ENCODE measurements around the gene SLC6A20.
"Not testable (repeated sequence)": the region's sequence is repeated elsewhere in the genome, so short reads cannot be mapped to it uniquely, and the experiment has no call there.

Gene SLC6A20

DNA sequence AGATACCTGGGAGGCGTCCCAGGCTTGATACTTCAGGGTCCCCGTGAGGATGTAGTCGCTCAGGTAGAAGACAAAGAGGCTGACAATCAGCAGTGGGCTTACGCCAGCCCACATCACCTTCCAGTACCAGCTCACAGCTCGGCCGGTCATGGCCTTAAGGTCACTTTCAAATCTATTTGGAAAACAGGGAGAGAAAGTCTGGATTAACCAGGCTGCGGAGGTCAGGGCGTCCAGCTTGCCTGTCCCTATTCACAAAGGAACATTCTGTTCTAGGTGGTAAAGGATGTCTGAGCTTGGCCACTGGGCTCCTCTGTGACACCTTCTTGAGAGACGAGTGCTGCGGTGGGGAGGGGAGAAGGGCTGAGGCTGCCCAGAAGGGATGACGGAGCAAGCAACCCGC lies 36.5 kb downstream of the SLC6A20 start:
- no peak for DNase-seq (ENCODE audit: low read depth in 2 of 2)

DNA sequence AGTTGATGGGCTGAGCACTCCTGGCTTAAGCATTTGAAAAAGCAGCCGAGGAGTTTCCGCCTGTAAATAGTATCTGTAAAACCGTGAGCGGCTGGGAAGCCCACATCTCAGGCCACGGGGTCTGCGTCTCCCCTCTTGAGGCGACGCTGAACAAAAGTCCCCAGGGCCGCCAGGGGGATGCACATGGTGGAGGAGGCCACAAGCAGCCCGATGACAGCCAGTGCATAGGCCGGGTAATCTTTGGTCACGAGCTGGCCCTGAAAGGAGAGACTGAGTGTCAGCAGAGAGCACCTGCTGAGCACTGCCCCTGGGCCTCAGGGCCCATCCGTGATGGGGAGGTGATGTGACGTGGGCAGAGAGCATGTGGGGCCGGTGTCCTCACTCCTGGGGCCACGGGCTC lies 37.5 kb downstream of the SLC6A20 start:
- no peak for DNase-seq (ENCODE audit: low read depth in 2 of 2)

DNA sequence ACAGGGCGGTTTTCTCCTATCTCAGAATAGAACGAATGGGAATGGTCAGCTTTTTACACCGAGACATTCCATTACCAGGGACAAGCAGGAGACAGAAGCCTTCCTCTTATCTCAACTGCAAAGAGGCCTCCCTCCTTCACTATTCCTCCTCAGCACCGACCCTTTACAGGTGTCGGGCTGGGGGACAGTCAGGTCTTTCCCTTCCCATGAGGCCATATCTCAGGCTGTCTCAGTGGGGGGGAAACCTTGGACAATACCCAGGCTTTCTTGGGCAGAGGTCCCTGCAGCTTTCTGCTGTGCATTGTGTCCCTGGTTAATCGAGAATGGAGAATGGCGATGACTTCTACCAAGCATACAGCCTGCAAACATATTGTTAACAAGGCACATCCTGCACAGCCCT lies 39.2 kb downstream of the SLC6A20 start:
- DNase-seq (ENCODE audit: low read depth in 2 of 2): not testable (repeated sequence)

DNA sequence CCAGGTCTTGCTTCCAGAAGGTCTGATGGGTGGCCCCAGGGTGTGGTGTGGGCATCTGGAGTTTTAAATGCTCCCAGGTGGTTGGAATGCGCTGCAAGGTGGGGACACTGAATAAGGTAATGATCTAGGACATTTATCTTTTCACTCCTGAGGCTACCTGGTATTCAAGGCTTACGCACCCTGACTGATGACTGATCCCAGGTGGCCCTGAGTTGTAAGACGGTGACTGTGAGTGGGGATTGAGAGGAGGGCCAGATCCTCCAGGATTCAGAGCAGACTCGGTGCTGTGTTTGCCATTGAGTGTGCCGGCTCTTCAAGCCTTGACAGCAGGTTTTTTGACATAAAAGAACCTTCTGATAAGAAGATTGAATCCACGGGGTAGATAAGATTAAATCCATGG lies 40.3 kb downstream of the SLC6A20 start:
- no peak for DNase-seq (ENCODE audit: low read depth in 2 of 2)

DNA sequence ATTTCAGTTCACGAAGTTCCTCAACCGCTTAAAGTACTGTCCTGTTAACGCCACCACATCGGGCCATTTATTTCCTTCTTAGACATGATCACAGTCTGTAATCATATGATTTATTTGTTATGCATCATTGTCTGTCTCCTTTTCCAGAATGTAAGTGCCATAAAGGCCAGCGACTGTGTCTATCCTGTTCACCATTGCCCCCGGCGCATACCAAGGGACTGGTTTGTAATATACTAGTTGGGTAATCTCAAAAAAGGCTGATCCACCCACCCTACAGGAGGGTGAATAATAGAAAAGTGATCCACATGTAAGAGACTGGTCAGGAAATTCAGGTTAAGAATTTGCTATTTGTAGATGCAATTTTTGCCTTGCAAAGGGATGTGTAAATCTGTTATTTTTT lies 41.9 kb downstream of the SLC6A20 start:
- DNase-seq (ENCODE audit: low read depth in 2 of 2): no peak

DNA sequence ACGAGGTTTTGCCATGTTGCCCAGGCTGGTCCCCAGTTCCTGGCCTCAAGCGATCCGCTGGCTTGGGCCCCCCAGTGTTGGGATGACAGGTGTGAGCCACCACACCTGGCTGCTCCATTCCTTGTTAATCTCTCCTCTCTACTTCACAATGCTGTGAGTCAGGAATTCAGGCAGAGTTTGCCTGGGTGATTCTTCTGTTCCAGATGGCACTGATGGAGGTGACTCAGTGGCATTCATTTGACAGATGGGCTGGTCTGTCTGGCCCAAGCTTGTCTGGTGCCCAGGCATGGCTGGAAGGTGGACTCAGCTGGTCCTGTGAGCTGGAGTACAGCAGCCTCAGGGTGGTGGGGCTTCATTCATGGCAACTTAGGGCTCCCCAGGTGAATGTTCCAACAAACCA lies 43.2 kb downstream of the SLC6A20 start:
- no peak for DNase-seq (ENCODE audit: low read depth in 2 of 2)

DNA sequence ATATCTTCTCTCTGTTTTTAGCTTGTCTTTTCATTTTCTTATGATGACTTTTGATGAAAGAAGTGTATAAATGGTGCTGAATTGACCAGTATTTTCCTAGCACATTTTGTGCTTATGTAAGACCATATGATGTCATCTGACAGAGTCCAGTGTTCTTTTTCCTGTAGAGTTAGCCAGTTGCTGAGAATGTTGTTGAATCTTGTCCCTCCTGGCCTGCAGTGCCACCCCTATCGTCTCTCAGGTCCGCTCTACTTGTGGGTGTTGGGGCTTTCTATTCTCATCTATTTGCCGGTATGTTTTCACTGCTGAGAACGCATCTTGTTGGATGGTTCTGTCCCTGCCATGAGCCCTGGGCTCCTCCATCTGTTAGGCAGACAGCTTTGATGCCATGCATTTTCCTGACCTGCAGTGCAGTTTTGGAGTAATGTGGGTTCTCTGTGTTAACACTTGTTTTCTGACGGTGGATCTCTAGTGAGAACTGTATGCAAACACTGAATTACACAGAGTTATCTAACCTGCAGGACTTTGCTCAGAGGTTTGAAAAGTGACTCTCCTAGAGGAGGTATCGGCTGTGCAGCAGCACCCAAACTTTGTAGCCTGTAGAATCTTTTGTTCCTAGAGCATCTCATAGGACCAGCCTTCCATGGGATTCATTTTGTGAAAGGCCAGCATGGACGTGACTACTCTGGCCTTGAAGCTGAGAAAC lies 44.6 kb downstream of the SLC6A20 start:
- no peak for DNase-seq (ENCODE audit: low read depth in 2 of 2)

DNA sequence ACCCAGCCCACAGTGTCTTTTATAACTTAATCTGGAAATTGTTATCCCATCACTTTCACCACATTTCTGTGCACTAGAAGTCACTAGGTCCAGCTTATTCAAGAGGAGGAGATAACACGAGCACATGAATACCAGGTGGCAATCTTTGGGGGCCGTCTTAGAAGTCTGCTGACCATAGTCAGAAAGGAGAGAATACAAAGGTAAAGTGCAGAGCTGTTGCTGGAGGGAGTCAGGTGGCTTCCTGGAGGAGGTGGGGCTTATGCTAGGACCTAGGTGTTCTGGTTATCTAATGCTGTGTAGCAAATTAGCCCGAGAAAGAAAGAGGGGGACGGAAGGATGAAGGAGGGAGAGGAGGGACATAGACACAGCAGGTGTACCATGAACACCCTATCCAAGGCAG lies 46.5 kb downstream of the SLC6A20 start:
- no peak for DNase-seq (ENCODE audit: low read depth in 2 of 2)

DNA sequence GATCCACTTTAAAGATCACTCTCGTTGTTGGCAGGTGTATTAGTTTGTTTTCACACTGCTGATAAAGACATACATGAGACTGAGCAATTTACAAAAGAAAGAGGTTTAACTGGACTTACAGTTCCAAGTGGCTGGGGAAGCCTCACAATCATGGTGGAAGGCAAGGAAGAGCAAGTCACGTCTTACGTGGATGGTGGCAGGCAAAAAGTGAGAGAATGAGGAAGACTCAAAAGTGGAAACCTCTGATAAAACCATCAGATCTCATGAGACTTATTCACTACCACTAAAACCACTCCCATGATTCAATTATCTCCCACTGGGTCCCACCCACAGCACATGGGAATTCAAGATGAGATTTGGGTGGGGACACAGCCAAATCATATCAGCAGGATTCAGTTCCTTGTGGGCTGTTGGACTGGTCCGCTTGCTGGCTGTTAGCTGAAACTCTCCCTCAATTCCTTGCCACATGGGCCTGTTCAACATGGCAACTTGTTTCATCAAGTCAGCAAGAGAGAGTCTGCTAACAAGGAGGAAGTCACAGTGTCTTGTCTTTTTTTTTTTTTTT lies 47.2 kb downstream of the SLC6A20 start:
- DNase-seq (ENCODE audit: low read depth in 2 of 2): not testable (repeated sequence)

DNA sequence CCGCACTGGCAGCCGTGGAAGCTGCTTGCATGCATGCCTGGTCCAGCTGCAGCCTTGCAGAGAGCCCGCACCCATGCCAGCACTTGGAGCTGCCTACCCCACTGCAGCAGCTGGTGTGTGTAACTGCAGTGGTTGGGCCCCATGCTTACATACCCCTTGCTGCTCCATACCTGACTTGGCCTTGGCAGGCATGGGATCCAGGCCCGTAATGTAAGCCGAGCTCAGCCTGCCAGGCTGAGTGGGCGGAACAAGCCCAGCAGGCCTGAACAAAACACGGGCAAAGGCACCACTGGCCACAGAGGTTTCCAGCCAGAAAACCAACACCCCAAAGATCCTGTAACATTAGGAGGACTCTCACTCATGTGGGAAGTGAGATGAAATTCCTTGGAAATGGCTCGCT lies 48.3 kb downstream of the SLC6A20 start:
- no peak for DNase-seq (ENCODE audit: low read depth in 2 of 2)

DNA sequence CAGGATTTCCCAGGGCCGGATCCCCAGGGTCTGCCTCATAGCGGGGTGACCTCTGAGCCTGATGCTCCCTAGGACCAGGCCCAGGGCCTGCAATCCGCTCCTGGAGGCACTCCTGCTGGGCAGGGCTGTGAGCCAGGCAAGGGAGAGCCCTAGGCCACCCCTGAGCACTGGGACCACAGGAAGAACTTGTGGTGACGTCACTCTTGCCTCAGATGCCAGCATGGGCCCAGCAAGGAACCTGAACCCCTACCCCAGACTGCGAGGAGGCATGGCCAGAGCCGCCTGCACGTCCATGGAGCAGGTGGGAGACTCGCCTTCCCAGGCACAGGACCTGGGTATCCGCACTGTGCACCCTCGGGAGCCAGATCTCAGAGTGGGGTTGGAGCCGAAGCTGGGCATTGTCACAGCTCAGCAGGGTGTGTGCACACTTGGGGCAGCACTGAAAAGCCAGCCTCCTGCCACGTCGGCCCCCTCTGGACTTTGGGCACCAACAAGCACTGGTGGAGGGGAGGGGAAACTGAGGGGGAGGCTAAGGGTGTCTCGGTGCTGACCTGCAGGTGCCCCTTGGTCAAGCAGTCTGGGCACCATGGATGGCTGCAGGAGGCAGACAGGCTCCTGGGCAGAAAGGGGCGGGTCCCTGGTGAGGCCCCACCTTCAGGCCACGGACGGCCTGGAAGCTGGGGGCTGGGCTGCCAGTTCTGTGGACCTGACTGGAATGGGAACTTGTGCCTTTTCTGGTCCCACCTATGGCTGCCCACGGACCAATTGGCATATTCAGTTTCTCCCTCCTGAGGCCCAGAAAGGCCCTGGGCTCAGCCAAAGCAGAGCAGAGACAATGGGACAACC lies 49.3 kb downstream of the SLC6A20 start:
- no peak for DNase-seq (ENCODE audit: low read depth in 2 of 2)

DNA sequence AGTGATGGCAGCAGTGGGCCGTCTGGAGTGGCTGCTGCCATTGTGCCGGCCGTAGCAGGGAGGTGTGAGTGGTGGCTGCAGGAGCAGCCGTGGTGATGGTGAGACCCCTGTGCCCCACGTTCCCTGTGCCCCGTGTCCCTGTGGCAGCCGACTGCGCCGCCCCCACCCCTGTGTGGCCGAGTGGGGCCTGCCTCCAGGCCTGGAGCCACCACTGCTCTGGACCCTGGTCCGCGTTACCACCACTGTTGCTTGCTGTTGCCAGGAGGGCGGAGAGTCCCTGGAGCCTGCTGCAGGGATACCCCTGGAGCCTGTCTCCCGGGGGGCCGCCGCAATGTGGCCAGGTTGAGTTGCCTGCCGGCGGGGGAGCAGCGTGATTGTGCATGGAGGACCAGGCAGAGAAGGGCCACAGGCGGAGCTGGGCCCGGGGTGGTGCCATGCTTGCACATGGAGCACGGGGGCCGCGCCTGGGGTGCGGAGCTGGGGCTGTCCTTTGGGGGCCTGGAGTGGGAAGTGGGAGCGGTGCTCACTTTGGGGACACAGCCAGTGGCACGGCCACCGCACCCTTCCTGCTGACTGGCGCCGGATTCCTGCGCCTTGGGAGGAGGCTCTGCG lies 50.1 kb downstream of the SLC6A20 start:
- DNase-seq (ENCODE audit: low read depth in 2 of 2): no peak

DNA sequence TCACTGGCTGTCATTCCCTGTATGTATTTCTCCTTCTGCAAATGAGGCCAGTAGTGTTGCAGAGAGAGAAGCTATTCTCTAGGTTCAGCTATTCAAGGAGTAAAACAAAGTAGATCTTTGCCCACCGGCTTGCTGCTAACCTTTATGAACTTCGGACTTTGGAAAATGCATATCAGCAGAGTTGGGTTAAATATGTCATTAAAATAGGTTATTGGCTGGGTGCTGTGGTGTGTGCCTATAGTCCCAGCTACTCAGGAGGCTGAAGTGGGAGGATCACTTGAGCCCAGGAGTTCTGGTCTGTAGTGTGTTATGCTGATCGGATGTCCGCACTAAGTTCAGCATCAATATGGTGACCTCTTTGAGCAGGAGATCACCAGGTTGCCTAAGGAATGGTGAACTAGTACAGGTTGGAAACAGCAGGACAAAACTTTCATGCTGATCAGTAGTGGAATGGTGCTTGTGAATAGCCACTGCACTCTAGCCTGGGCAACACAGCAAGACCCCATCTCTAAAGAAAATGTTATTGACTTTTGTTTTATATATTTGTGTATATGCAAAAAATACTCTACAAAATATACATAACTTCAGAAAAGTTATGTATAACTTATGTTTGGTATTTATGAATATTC lies 53.8 kb downstream of the SLC6A20 start:
- no peak for DNase-seq (ENCODE audit: low read depth in 2 of 2)

DNA sequence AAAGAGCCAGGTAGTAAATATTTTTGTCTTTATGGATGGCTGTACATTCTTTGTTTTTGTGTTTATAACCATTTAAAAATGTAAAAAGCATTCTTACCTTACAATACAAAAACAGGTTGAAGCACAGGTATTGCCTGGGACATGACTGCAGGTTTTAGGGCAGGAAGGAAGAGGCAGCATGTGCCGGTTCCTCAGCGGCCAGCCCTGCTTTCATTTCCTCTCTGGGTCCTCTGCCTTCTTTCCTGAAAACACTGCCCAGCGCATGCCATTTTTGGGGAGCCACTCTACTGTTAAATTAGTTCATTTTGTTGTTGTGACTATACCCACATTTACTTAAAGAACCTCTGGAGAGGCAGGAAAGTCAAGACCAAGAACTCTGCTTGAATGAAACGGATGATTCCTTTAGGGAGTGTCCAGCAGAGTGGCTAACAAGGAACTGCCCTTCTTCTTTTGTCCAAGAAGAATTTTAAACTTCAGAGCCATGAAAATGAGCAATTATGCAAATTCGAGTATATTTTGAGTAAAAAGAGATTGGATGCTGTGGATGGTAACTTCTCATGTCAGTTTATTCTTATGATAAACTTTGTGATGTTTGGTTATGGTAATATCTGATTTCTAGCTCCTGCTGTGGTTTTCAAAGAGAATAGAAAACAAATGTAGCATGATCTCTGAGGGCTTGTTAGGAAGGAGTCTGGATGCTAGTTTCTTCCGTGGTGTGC lies 54.4 kb downstream of the SLC6A20 start:
- DNase-seq (ENCODE audit: low read depth in 2 of 2): no peak

DNA sequence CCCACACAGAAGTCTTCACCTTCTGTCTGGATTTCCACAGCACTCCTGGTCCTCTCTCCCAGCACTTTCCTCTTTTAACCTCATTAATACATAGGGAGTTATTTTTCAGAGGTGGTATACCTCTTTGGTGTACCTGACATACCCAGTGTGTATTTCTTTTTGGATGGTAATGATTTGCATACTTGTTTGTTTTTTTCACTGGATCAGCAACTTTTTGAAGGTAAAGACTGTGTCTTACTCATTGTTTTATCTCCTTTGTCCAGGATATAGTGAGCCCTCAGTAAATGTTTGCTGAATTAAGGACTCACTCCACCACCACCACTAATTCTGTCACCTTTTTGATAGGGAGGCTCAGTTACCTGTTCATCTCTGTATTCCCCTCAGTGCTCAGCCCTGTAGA lies 55.1 kb downstream of the SLC6A20 start:
- DNase-seq (ENCODE audit: low read depth in 2 of 2): no peak

DNA sequence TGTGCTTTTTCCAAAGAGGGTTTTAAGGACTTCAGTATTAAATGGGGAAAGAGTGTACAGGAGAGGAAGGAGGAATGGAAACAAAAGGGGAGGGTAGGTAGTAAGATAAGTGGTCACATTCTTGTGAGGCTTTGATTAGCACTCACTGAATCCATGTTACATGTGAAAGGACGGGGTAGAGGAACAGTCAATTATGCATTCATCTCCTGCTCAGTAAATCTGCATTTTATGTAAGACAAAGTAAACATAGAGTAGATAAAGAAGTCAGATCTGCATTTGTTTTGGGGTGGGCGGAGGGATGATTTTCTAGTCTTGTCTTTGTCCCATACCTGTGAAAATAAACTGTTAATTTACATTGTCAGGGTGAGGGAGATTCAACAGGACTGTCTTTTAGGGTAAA lies 56.3 kb downstream of the SLC6A20 start:
- no peak for DNase-seq (ENCODE audit: low read depth in 2 of 2)

DNA sequence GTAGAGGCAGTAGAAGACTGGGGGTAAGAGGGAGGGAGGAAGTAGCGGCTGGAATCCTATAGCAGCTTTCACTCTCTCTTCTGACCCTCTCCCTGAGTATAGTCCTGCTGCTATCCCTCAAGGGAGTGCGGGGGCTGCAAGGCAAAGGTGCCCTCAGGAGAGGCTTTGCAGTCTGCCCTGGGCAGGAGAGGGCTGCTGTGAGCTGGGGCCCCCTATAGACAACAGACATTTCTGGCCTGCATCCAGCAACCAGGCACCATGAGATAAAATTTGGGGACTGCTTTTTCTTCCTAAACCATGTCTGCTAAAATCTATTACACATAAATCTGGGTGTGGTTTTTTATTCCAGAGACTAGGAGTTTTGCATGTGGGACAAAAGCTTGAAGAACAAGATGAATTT lies 59.1 kb downstream of the SLC6A20 start:
- no peak for DNase-seq (ENCODE audit: low read depth in 2 of 2)

DNA sequence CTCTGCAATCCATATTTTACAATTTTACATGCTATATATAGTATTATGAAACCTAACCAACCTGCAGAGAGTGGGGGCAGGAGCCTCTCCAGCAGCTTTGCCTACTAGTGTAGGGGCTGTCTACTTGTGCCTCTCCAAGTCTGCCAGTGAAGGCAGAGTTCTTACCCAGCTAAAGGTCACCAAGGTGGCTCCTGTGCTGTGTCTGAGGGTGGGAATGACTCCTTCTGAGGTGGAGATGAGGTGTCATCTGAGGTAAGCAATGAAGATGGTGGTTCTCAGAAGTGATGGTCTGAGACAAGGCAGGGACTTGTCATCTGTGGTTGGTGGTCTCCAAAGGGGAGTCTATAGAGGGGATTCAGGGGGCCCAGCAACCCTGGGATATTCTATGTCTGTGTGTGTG lies 59.6 kb downstream of the SLC6A20 start:
- no peak for DNase-seq (ENCODE audit: low read depth in 2 of 2)

DNA sequence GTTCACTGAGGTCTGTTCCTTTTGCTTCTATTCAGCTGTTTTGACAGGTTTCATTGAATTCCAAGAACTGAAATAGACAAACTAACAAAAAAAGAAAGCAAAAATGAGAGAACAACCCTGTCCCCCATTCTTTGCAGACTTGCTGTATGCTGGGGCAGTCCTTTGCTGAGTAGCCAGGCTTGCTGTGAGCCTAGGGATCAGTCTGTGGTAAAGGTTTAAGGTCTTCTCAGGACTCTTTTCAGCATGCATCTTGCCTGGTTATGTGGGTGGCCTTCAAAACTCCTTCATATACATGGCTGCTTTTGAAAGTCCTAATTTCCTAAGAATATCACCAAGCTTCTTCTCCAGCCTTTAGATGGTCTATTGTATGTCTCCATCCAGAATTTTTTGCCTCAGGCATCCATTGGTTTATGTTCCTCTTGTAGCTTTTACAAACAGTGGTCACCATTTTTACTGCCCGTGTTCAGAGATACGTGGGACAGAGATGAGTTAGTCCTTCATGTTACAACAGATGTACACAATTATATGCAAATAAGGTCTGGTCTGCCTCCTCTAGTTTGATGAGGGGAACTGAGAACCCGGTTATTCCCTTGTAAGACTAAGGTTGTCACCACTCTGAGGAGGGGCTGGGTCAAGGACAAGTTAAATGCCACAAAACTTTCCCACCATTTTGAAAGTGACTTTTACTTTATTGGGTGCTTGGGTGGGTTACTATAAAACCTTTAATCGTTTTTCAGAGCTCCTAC lies 65.8 kb downstream of the SLC6A20 start:
- DNase-seq (ENCODE audit: low read depth in 2 of 2): no peak

DNA sequence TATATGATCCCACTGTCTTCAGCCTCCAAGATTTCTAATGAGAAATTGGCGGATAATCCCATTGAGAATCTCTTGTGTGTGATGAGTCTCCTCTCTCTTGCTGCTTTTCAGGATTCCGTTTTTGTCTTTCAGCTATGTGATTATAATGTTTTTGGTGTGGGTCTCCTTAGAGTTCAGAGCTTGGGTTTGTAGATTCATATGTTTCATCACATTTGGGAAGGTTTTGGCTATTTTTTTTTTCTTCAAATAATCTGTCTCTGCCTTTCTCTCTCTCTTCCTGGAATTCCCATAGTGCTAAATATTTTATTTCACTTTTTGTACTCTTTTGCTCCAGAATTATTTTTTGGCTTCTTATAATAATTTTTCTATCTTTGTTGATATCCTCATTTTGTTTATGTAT lies 66.7 kb downstream of the SLC6A20 start:
- DNase-seq (ENCODE audit: low read depth in 2 of 2): no peak

DNA sequence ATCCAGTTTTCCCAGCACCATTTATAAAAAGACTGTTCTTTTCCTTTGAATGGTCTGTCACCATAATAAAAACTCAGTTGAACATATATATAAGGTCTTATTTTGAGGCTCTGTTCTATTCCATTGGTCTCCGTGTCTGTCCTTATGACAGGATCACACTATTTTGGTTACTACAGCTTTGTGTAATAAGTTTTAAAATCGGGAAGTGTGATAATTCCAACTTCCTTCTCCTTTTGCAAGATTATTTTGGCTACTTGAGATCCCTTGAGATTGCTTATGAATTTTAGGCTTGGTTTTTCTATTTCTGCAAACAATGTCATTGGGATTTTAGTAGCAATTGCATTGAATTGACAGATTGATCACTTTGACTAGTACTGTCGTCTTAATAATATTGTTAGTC lies 71.4 kb downstream of the SLC6A20 start:
- DNase-seq (ENCODE audit: low read depth in 2 of 2): no peak
